Loucy (cell line): ENCODE measurements around the gene IREB2.

ENCODE experiments used
- H2AFZ ChIP-seq: fragments of 200-600 bp; sonication (generic); 2 replicates; pipeline ENCODE4 v1.6.0; 2016; ENCODE audit warnings: antibody characterized with exemption, mild to moderate bottlenecking, low read length, moderate library complexity
- H3F3A ChIP-seq: fragments of 200-600 bp; 2 replicates; pipeline ENCODE4 v1.6.0; 2016; ENCODE audit warnings: antibody characterized with exemption, low read depth, mild to moderate bottlenecking
- H3K27me3 ChIP-seq: fragments of 200-600 bp; sonication (generic); 2 replicates; pipeline ENCODE4 v1.6.1; 2014; ENCODE audit warnings: low read length, mild to moderate bottlenecking; ENCODE audit not compliant: insufficient read depth, poor library complexity, severe bottlenecking
- H3K36me3 ChIP-seq: fragments of 200-600 bp; sonication (generic); 2 replicates; pipeline ENCODE4 v1.6.1; 2016; ENCODE audit warnings: low read length; ENCODE audit not compliant: insufficient read depth
- H3K4me1 ChIP-seq: fragments of 200-600 bp; sonication (generic); 2 replicates; pipeline ENCODE4 v1.5.1; 2014; ENCODE audit warnings: low read length, mild to moderate bottlenecking; ENCODE audit not compliant: insufficient read depth, poor library complexity, severe bottlenecking
- H3K4me2 ChIP-seq: fragments of 200-600 bp; sonication (generic); 2 replicates; pipeline ENCODE4 v1.6.0; 2014; ENCODE audit warnings: antibody characterized with exemption, low read length, low read depth, mild to moderate bottlenecking; ENCODE audit not compliant: poor library complexity, severe bottlenecking
- H3K4me3 ChIP-seq: fragments of 200-600 bp; sonication (generic); 2 replicates; pipeline ENCODE4 v1.5.1; 2014; ENCODE audit warnings: low read length, mild to moderate bottlenecking, mixed read lengths; ENCODE audit not compliant: poor library complexity, severe bottlenecking
- H3K79me2 ChIP-seq: fragments of 200-600 bp; sonication (generic); 2 replicates; pipeline ENCODE4 v1.6.1; 2014; ENCODE audit warnings: low read length; ENCODE audit not compliant: insufficient read depth
- H3K9ac ChIP-seq: fragments of 200-600 bp; sonication (generic); 2 replicates; pipeline ENCODE4 v1.6.0; 2014; ENCODE audit warnings: mild to moderate bottlenecking, low read depth, low read length, moderate library complexity; ENCODE audit not compliant: poor library complexity, severe bottlenecking
- H3K9me2 ChIP-seq: fragments of 200-600 bp; sonication (generic); replicated peaks from 2 replicates; pipeline ENCODE4 v1.6.1; 2016; ENCODE audit warnings: low read depth, low read length, mixed read lengths
- H3K9me3 ChIP-seq: fragments of 200-600 bp; sonication (generic); 2 replicates; pipeline ENCODE4 v1.6.1; 2014; ENCODE audit warnings: mild to moderate bottlenecking, antibody characterized with exemption, low read length, low read depth; ENCODE audit not compliant: insufficient read depth
- H4K20me1 ChIP-seq: fragments of 200-600 bp; sonication (generic); 2 replicates; pipeline ENCODE4 v1.6.0; 2014; ENCODE audit warnings: antibody characterized with exemption, low read length, mild to moderate bottlenecking; ENCODE audit not compliant: insufficient read depth, poor library complexity, severe bottlenecking
- CTCF ChIP-seq: fragments of 200-600 bp; sonication (generic); conservative IDR thresholded peaks from 2 replicates; pipeline ENCODE4 v1.5.1; 2014; ENCODE audit warnings: mild to moderate bottlenecking, antibody characterized with exemption, low read length
- EZH2phosphoT487 ChIP-seq: fragments of 200-600 bp; IDR thresholded peaks from 2 replicates; pipeline ENCODE4 v1.6.1; 2018; ENCODE audit warnings: antibody characterized with exemption, mild to moderate bottlenecking, moderate library complexity, borderline replicate concordance

Gene IREB2

GRCh38 chr15:78418686-78419085, 19.3 kb upstream of the IREB2 start:
- no peak for TF ChIP-seq CTCF
- TF ChIP-seq EZH2phosphoT487, result no peak

DNA sequence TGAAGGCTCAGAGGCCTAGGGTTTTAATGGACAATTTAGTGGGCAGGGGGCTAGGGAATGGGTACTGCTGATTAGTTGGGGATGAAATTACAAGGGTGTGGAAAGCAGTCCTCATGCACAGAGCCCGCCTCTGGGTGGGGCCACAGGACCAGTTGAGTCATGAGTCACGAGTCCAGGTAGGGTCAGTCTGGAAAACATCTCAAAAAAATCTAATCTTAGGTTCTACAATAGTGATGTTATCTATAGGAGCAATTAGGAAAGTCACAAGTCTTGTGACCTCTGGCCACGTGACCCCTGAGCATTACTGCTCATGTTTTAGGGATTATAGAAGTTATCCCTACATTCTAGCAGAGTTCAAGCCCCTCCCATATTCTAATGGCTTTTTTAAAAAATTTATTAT, 18.6 kb upstream of the IREB2 start:
- TF ChIP-seq EZH2phosphoT487, result no peak
- TF ChIP-seq CTCF, result no peak
- H3K9me2 ChIP-seq, result no peaks in the 10 kb centered on the region
- no peak overlapping the region for H3K4me2 ChIP-seq
- H3K36me3 ChIP-seq, result no peaks in the 10 kb centered on the region
- H3K79me2 ChIP-seq, result no peaks in the 10 kb centered on the region
- H3K4me1 ChIP-seq, result no peaks in the 10 kb centered on the region
- H3K27me3 ChIP-seq, result no peaks in the 10 kb centered on the region
- no peak overlapping the region for H2AFZ ChIP-seq
- no peak overlapping the region for H3K9ac ChIP-seq
- no peaks in the 10 kb centered on the region for H3F3A ChIP-seq
- no peak overlapping the region for H3K4me3 ChIP-seq
- no peaks in the 10 kb centered on the region for H4K20me1 ChIP-seq
- H3K9me3 ChIP-seq, result no peaks in the 10 kb centered on the region

More at GRCh38 chr15:78418686-78419085, 19.3 kb upstream of the IREB2 start:
- Histone ChIP-seq H3K9me2 (no peaks in the 10 kb centered on the region), H3K79me2 (no peaks in the 10 kb centered on the region), H4K20me1 (no peaks in the 10 kb centered on the region), H3K4me2 (no peak overlapping the region), H3K9ac (no peak overlapping the region), H2AFZ (no peak overlapping the region), H3K4me3 (no peak overlapping the region), H3K36me3 (no peaks in the 10 kb centered on the region), H3K4me1 (no peaks in the 10 kb centered on the region), H3K27me3 (no peaks in the 10 kb centered on the region), H3K9me3 (no peaks in the 10 kb centered on the region), H3F3A (no peaks in the 10 kb centered on the region)

DNA sequence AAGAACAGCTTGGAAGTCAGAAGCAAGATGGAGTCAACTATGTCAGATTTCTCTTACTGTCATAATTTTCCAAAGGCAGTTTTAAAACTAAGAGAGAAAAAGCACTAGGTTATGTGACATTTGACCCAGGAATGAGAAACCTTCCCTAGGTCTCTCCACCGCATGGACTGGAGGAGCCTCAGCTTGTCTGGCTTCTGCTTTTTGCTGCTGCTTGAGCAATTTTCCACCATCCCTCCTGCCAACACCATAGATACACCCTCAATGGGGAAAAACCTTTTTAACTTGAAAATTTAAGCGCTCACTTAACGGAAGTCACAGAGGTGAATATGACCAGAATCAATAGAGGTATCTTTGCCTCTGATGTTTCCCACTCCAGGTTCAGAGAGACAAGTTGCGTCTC, 17.8 kb upstream of the IREB2 start:
- TF ChIP-seq EZH2phosphoT487, result no peak
- no peak for TF ChIP-seq CTCF
- Histone ChIP-seq H2AFZ (no peak overlapping the region), H3K9me3 (no peaks in the 10 kb centered on the region), H3K4me1 (peaks cover 6% of the 10 kb centered on the region), H3K9me2 (no peaks in the 10 kb centered on the region), H3K27me3 (no peaks in the 10 kb centered on the region), H3K36me3 (no peaks in the 10 kb centered on the region), H3K4me3 (no peak overlapping the region), H3K4me2 (no peak overlapping the region), H4K20me1 (no peaks in the 10 kb centered on the region), H3K79me2 (no peaks in the 10 kb centered on the region), H3F3A (no peaks in the 10 kb centered on the region), H3K9ac (no peak overlapping the region)
